HUES48 (cell line): ENCODE results near the gene DRD2.
A peak's percentile ranks its signal among the peaks of the same experiment; 100 is the strongest.

ENCODE experiments used
- H3K27ac ChIP-seq: one replicate; pipeline ENCODE4 v1.7.0; 2013; ENCODE audit warnings: low read depth, low read length, inconsistent platforms
- H3K27me3 ChIP-seq: 2 replicates; pipeline ENCODE4 v1.6.1; 2013; ENCODE audit warnings: mild to moderate bottlenecking, low read length; ENCODE audit not compliant: control insufficient read depth, insufficient read depth
- H3K36me3 ChIP-seq: 2 replicates; pipeline ENCODE4 v1.6.1; 2013; ENCODE audit warnings: low read length; ENCODE audit not compliant: control insufficient read depth, insufficient read depth
- H3K4me1 ChIP-seq: 2 replicates; pipeline ENCODE4 v1.6.1; 2013; ENCODE audit warnings: mild to moderate bottlenecking, low read length; ENCODE audit not compliant: control insufficient read depth, insufficient read depth
- H3K4me3 ChIP-seq: 2 replicates; pipeline ENCODE4 v1.5.1; 2013; ENCODE audit warnings: mild to moderate bottlenecking, low read depth, low read length
- H3K9ac ChIP-seq: 2 replicates; pipeline ENCODE4 v1.6.1; 2013; ENCODE audit warnings: mild to moderate bottlenecking, low read depth, low read length, moderate library complexity
- H3K9me3 ChIP-seq: 2 replicates; pipeline ENCODE4 v1.6.1; 2013; ENCODE audit warnings: low read length; ENCODE audit not compliant: control insufficient read depth, insufficient read depth

Gene DRD2

DNA sequence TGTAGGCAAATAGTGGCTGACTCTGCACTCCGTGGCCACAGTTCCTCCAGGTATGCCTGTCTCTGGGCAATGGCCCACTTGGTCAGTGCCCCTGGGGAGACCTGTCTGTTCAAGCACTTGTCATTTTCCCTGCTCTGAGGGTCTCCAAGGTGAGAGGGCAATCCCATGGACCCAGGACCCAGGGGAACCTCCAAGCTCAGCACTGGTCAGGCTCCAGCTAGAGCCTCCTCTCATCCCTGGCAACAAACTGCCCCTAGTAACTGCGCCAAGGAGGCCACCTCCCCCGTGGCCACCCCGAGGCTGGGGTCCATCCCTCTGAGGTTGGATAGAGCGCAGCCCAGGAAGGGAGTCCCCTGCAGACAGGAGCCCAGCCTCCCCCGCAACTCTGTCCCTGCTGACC is 88.3 kb downstream of the DRD2 start:
- peak overlapping the region; percentile 55; the same call in 1 of the 2 replicates for H3K4me3 ChIP-seq

DNA sequence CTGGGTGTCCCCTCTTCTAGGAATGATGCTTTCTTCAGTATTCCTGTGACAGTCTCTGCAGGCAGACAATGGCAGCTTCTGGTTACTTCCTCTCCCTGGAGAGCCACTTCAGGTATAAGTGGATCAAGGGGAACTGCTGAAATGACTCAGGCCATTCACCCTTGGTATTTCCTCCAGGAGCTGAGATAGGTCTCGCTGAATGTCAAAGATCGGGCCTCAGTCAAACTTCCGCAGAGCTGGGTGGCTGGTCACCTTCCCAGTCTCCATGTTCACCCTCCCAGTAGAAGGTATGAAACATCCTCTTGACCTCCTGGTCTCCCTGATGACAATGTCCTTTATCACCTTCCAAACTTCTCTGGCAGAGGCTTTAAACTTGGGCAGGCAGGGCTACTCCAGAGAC is 89.4 kb downstream of the DRD2 start:
- Histone ChIP-seq H3K9me3 (no peaks in the 10 kb centered on the region), H3K4me1 (peaks cover 23% of the 10 kb centered on the region), H3K36me3 (no peaks in the 10 kb centered on the region), H3K9ac (no peak overlapping the region), H3K27ac (no peak overlapping the region), H3K27me3 (0 out of 2 replicates have a peak, but pooled peaks cover 3% of the 10 kb centered on the region), H3K4me3 (no peak overlapping the region)

More for the DNA sequence above, 88.3 kb downstream of the DRD2 start:
- H3K9me3 ChIP-seq, result no peaks in the 10 kb centered on the region
- H3K9ac ChIP-seq, result no peak overlapping the region
- no peak overlapping the region for H3K27ac ChIP-seq
- H3K4me1 ChIP-seq, result peaks cover 23% of the 10 kb centered on the region
- H3K36me3 ChIP-seq, result no peaks in the 10 kb centered on the region
- H3K27me3 ChIP-seq, result 0 out of 2 replicates have a peak, but pooled peaks cover 3% of the 10 kb centered on the region

DNA sequence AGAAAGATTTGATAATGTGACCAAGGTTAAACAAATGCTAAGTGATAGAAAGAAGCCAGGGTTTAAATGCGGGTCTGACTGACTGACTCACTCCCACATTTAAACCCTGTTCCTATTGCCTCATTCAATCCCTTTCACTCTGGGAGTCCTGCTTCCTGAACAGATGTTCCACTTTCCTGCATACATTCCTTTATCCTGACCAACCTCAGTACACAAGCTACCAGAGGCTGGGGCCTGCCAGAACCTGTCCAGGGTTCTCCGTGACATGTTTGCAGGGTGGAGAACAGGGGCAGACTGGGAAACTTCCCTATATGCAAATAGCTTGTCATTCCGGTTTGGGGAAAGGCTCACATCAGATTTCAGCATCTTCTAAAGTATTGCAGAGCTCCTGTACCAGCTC is 90.6 kb downstream of the DRD2 start:
- Histone ChIP-seq H3K9me3 (no peaks in the 10 kb centered on the region), H3K27ac (no peak overlapping the region), H3K4me3 (no peak overlapping the region), H3K36me3 (no peaks in the 10 kb centered on the region), H3K9ac (no peak overlapping the region), H3K27me3 (0 out of 2 replicates have a peak, but pooled peaks cover 3% of the 10 kb centered on the region), H3K4me1 (peaks cover 21% of the 10 kb centered on the region)

DNA sequence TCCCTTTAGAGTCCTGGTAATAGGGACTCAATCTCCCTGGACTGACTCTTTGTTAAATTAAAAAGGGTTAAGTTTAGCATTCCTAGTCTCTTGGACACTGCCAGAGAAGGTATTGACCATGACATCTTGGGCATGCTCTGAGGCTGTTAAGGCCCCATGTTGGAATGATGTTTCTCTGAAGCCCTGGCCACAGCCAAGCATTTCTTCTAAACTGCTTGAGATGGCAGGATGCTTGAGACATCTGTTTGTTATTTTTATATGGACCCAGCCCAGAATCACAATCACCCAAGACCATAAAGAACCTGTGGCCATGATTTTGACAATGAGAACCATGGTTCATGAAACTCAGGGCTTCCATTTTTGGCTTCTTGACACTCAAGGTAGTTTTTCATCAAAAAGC is 93.1 kb downstream of the DRD2 start:
- no peaks in the 10 kb centered on the region for H3K9me3 ChIP-seq
- H3K9ac ChIP-seq, result no peak overlapping the region
- H3K36me3 ChIP-seq, result no peaks in the 10 kb centered on the region
- H3K4me1 ChIP-seq, result peaks cover 13% of the 10 kb centered on the region
- H3K27ac ChIP-seq, result no peak overlapping the region
- H3K27me3 ChIP-seq, result 0 out of 2 replicates have a peak, but pooled peaks cover 3% of the 10 kb centered on the region
- no peak overlapping the region for H3K4me3 ChIP-seq

DNA sequence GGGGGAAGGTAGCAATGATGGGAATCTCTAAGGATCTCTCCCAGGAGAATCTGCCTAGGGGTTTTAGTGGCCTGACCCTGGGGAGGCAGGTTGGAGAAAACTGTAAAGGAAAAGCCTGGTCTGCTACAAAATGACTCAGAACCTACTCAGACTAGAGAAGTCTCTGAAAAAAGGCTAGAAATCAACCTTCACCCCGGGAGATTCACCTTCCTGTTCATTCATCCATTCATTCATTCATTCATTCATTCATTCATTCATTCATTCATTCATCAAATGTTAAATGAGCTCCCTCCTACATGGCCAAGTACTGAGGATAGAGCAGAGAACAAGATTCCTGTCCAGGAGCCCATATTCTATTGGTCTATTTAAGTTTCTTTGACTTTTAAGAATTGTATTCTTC is 96.5 kb downstream of the DRD2 start:
- no peak overlapping the region for H3K4me3 ChIP-seq
- H3K4me1 ChIP-seq, result peaks cover 10% of the 10 kb centered on the region
- H3K9me3 ChIP-seq, result no peaks in the 10 kb centered on the region
- no peaks in the 10 kb centered on the region for H3K36me3 ChIP-seq
- no peak overlapping the region for H3K27ac ChIP-seq
- H3K9ac ChIP-seq, result no peak overlapping the region
- no peaks in the 10 kb centered on the region for H3K27me3 ChIP-seq

DNA sequence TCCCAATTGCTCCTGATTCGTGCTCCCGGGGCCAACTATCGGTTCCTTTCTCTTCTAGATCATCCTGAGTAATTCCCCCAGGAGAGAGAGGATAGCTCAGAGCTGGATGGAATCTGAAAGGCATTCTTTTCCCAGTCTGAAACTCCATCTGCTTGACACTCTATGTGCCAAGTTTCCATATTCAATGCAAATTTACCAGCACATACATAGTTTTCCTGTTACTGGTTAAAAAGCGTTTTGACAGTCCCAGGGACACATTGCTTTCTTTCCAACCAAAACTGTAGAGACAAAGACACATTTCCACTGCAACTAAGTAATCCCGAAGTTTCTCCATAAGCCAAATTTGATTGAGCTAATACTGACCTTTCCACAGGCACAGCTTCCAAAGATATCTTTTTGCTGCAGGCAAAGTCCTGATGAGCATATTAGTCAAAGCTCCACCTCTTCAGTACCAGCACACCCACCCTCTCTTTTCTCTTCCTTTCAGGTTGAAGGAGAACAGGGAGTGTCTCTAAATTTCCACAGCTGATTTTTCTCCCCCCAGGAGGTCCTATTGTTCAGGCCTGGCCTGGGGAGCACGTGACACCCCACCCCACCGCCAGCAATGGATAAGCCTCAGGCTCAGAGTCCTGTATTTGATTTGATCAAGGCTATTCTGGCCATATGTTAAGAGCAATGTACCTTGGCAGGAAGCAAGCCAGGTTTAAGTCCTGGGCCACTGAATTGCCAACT is 97.4 kb downstream of the DRD2 start:
- Histone ChIP-seq H3K9me3 (no peaks in the 10 kb centered on the region), H3K9ac (no peak overlapping the region), H3K27me3 (no peaks in the 10 kb centered on the region), H3K4me1 (peaks cover 10% of the 10 kb centered on the region), H3K36me3 (no peaks in the 10 kb centered on the region), H3K4me3 (no peak overlapping the region), H3K27ac (no peak overlapping the region)

DNA sequence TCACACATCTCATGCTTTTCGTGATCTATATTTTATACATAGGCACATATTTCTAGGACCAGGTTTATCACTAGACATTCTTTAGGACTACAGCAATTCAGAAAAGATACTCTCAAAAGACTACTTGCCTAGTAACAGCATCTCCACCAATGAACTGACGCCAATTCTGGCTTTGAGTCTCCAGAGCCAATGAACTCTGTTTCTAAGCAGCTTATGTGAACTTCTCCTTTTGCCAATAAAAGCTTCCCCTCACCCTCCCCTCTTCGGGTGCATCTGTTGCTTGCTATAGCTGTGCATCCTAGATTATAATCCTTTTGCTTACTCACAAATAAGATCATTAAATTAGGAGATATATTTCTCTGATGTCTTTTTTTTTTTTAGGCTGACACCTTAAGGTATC is 99.0 kb downstream of the DRD2 start:
- H3K4me3 ChIP-seq, result no peak overlapping the region
- no peak overlapping the region for H3K27ac ChIP-seq
- no peaks in the 10 kb centered on the region for H3K36me3 ChIP-seq
- H3K9me3 ChIP-seq, result no peaks in the 10 kb centered on the region
- H3K4me1 ChIP-seq, result peaks cover 10% of the 10 kb centered on the region
- H3K9ac ChIP-seq, result no peak overlapping the region
- no peaks in the 10 kb centered on the region for H3K27me3 ChIP-seq

DNA sequence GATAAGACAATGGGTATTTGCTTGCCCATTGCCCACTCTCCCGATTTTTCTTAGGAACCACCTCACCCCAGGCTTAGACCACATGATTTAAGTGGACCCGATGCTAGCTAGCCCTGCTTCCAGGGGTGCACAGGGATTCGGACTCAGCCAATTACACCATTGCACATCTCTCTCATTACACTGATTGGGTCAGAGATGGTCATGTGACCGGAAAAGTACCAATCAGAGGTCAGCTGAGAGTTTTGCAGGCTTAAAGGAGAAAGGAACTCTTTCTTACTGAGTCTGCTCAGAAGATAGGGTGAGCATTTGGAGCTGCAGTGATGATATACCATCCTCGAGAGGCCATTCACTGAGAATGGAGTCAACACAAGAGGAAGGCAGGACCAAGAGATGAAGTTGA is 99.8 kb downstream of the DRD2 start:
- H3K4me3 ChIP-seq, result no peak overlapping the region
- H3K4me1 ChIP-seq, result peaks cover 10% of the 10 kb centered on the region
- H3K36me3 ChIP-seq, result no peaks in the 10 kb centered on the region
- no peak overlapping the region for H3K27ac ChIP-seq
- H3K9ac ChIP-seq, result no peak overlapping the region
- H3K27me3 ChIP-seq, result no peaks in the 10 kb centered on the region
- H3K9me3 ChIP-seq, result no peaks in the 10 kb centered on the region

DNA sequence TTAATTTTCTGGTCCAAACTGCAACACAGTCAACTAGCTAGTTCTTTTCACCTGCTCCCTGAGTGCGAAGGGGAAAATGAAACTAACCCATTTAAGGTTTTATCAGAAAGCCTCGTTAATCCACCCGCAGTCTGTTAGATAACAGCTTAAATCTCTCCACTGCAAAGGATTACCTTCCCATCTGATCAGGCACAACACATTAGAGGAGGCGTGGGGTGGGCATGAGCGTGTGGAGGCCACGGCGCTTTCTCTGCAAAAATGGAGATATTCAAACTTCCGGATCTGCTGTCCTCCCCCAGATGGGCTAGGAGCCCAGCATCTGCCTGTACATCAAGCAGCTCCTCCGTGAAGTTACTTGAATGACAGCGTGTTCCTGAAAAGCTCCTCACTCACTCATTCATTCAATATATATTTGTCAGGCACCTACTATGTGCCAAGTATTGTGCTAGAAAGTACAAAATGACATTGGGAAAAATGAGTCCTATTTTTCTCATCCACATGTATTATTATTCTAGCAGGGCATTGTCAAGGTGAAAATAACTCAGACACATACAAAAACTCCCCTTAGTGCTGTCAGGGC is 101.1 kb downstream of the DRD2 start:
- Histone ChIP-seq H3K4me1 (peaks cover 10% of the 10 kb centered on the region), H3K4me3 (no peak overlapping the region), H3K36me3 (no peaks in the 10 kb centered on the region), H3K9me3 (no peaks in the 10 kb centered on the region), H3K27ac (no peak overlapping the region), H3K9ac (no peak overlapping the region), H3K27me3 (no peaks in the 10 kb centered on the region)

DNA sequence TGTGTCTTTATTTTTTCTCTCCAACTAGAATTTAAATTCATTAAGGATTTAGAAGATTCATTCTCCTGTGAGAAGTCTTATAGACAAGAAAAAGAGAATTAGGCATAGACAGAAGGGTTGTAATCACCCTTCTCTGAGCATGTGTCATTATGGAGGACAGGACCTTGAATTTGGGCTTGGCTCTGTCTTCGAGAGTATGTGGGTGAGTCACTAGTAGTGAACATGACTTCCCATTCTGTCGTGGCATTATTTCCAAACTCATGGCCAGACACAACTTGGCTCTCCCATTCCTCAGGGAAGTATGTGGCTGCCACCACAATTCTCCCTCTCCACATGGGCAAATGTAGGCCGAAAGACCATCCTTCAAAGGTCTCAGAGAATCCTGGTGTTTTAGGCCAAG is 101.9 kb downstream of the DRD2 start:
- no peak overlapping the region for H3K4me3 ChIP-seq
- H3K27me3 ChIP-seq, result no peaks in the 10 kb centered on the region
- H3K27ac ChIP-seq, result no peak overlapping the region
- H3K9ac ChIP-seq, result no peak overlapping the region
- H3K9me3 ChIP-seq, result no peaks in the 10 kb centered on the region
- peaks cover 10% of the 10 kb centered on the region for H3K4me1 ChIP-seq
- H3K36me3 ChIP-seq, result no peaks in the 10 kb centered on the region

DNA sequence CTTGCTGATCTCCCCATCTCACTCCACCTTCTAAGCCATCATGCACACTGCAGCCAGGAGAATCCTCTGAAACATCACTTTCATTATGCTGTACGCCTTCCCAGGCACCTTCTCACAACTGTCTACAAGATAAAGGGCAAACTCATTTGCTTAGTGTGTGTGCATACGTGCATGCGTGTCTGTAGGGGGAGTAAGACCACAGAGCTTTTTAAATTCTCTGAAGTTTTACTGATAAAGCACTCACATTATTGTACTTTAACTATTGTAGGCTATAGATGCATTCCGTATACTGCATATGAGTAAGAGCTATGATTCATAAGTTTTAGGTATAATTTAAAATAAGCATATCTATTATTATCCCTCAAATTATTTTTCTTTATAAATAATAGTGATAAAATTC is 102.9 kb downstream of the DRD2 start:
- H3K27ac ChIP-seq, result no peak overlapping the region
- peaks cover 7% of the 10 kb centered on the region for H3K4me1 ChIP-seq
- H3K4me3 ChIP-seq, result no peak overlapping the region
- H3K27me3 ChIP-seq, result no peaks in the 10 kb centered on the region
- no peak overlapping the region for H3K9ac ChIP-seq
- H3K9me3 ChIP-seq, result no peaks in the 10 kb centered on the region
- H3K36me3 ChIP-seq, result no peaks in the 10 kb centered on the region
